HG02759 (cell line): ENCODE data around the gene STXBP3.
"Not testable (repeated sequence)": the region's sequence is repeated elsewhere in the genome, so short reads cannot be mapped to it uniquely, and the experiment has no call there.

Experiments
- ATAC-seq: cut with Tn5 transposase; IDR thresholded peaks from one replicate; pipeline ENCODE4 v1.9.1; 2021; ENCODE audit warnings: mild to moderate bottlenecking, moderate library complexity; ENCODE audit not compliant: unreplicated experiment

STXBP3 gene

GRCh38 chr1:108746382-108747170, at the start of gene STXBP3:
TSS of gene STXBP3 (plus strand) at chr1:108746674. CDS start at chr1:108746738, 64 bp downstream.
- peak; percentile 92 for ATAC-seq

- no peak for ATAC-seq
Measured at GRCh38 chr1:108699375-108700332, 46.8 kb upstream of the STXBP3 start.

- ATAC-seq: no peak
Measured at GRCh38 chr1:108701176-108701849, 45.2 kb upstream of the STXBP3 start.

GRCh38 chr1:108702109-108702508, 44.4 kb upstream of the STXBP3 start:
- not testable (repeated sequence) for ATAC-seq

- ATAC-seq: no peak
Measured at GRCh38 chr1:108703939-108704338, 42.5 kb upstream of the STXBP3 start.

GRCh38 chr1:108704496-108704895, 42.0 kb upstream of the STXBP3 start:
- no peak for ATAC-seq

- ATAC-seq: no peak
Measured at GRCh38 chr1:108706643-108707042, 39.8 kb upstream of the STXBP3 start.

- ATAC-seq: no peak
Measured at GRCh38 chr1:108708691-108709660, 37.5 kb upstream of the STXBP3 start.

GRCh38 chr1:108712606-108713150, 33.8 kb upstream of the STXBP3 start, which contains the start of gene FNDC7:
TSS of gene FNDC7 (plus strand) at chr1:108712908. CDS start at chr1:108712934, 26 bp downstream.
- no peak for ATAC-seq

- ATAC-seq: no peak
Measured at GRCh38 chr1:108715932-108716331, 30.5 kb upstream of the STXBP3 start.

- ATAC-seq: no peak
Measured at GRCh38 chr1:108716437-108717230, 29.8 kb upstream of the STXBP3 start.

GRCh38 chr1:108717774-108718316, 28.6 kb upstream of the STXBP3 start:
- ATAC-seq: no peak

GRCh38 chr1:108718927-108719655, 27.4 kb upstream of the STXBP3 start:
- no peak for ATAC-seq

GRCh38 chr1:108719656-108720435, 26.6 kb upstream of the STXBP3 start:
- ATAC-seq: no peak

- no peak for ATAC-seq
Measured at GRCh38 chr1:108722292-108722691, 24.2 kb upstream of the STXBP3 start.

- ATAC-seq: no peak
Measured at GRCh38 chr1:108725906-108726305, 20.6 kb upstream of the STXBP3 start.

- ATAC-seq: no peak
Measured at GRCh38 chr1:108728327-108728923, 18.0 kb upstream of the STXBP3 start.
